Skeletal muscle cell (primary cell): Measurements from ENCODE around the gene IQGAP2.

Source experiments
- DNase-seq: peaks from one replicate; pipeline ENCODE4 v3.0.0-alpha.2; 2010; ENCODE audit warnings: low read depth
- H3K4me3 ChIP-seq: 2 replicates; pipeline ENCODE4 v1.5.1; 2011; ENCODE audit warnings: low read depth, mild to moderate bottlenecking, control low read depth, low read length, moderate library complexity

The IQGAP2 gene

DNA sequence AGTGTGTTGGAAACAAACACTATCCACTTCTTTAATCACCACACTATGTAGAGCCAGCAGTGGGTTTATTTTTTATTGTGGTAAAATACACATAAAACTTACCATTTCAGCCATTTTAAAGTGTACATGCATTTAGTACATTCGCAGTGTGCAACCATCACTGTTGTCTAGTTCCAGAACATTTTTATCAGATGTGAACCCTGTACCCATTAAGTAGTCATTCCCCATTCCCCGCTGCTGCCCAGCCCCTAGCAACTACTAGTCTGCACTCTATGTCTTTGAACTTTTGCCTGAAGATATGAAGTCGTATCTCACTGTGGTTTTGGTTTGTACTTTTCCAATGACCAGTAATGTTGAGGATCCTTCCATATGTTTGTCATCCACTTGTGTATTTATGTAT is 282.6 kb downstream of the IQGAP2 start:
- no peak for DNase-seq
- H3K4me3 ChIP-seq = no peak overlapping the region

DNA sequence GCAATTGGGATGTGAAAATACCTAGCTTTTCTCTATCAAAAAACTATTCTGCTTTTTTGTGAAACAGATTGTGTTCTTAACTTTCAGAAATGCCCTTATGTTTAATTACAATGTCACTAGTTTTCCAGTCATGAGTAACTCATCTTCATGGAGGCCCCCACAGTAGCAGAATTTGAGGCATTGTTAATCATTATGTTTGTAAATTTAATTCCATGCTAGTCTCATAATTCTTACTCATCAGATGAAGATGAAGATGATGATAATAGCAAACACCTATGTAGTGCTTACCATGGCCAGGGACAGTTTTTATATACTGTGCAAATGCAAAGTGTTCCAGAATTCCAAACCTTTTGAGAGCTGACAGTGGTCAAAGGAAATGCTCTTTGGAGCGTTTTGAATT is 285.1 kb downstream of the IQGAP2 start:
- H3K4me3 ChIP-seq = no peak overlapping the region
- DNase-seq = no peak

DNA sequence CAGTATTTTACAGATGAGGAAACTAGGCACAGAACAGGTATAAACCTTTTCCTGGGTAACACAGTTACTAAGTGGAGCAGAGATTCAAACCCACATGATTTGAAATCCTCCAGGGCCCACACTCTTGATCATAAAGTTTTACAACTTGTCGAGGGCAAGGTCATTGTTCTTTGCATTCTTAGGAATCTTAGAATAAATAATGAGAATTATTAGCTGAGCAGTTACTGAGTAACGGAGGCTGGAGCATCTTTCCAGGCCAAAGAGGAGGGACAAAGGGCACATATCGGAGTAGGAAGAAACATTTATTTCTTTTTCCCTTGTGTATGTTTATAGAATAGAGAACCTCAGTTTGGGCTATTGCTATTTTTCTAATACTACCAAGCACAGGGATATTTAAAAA is 285.8 kb downstream of the IQGAP2 start:
- no peak overlapping the region for H3K4me3 ChIP-seq
- peak; percentile 51 for DNase-seq

DNA sequence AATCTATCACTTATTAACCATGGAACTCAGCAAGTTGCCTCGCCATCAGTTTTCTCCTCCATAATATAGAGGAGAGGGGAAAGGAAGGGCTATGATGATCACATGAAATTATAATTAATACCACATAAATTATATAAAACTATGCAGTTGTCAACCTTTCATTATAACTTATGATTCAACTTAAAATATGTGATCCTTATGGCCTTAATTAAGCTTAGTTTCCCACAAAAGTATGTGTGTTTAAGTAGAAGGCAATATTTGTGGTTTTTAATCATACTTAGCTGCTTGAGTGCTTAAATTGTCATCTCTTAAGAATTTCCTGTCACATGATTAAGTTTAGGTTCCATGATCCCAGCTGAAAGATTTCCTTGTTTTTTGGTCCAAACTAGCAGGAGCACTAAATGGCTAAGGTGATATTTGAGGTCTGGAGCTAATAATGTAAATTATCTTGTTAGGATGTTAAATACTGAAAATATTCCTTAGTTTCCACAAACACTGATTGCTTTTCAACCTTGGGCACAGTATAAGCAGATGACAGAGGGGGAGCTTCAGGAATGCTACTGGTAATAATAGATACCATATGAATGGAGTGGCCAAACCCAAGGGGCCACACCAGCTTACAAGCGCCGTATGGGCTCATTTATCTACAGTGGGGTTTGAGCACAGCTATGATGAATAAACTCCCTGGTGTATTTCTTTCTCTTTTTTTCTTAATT is 286.4 kb downstream of the IQGAP2 start:
- H3K4me3 ChIP-seq = no peak overlapping the region
- DNase-seq = peak; percentile 69

DNA sequence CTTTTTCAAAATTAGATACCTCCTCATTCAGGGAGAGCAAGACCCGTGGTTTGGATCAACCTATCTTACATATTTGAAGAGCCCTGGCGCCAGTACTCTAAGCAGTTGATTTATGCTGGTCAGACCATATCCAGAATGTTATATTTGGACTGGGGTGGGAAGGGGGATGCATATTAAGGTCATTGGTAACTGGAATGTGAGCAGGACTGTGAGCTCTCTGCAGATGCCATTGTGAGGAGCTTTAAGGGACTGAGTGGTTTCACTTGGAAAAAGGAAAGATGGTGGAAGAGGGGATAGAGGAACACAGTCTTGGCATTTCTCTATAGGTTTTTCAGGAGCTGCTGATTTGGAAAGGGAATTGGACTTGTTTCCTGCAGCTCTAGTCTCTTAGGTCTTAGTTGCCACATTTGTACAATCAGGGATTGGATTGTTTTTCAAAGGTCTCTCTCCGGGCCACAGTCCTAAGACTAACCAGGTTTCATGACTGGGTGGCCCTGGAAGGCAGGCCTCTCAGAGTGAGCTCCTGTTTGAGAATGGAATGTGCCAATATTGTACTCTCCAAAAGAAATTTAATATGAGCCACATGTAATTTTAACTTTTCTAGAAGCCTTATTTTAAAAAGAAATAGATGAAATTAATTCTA is 287.1 kb downstream of the IQGAP2 start:
- no peak for DNase-seq
- no peak overlapping the region for H3K4me3 ChIP-seq

DNA sequence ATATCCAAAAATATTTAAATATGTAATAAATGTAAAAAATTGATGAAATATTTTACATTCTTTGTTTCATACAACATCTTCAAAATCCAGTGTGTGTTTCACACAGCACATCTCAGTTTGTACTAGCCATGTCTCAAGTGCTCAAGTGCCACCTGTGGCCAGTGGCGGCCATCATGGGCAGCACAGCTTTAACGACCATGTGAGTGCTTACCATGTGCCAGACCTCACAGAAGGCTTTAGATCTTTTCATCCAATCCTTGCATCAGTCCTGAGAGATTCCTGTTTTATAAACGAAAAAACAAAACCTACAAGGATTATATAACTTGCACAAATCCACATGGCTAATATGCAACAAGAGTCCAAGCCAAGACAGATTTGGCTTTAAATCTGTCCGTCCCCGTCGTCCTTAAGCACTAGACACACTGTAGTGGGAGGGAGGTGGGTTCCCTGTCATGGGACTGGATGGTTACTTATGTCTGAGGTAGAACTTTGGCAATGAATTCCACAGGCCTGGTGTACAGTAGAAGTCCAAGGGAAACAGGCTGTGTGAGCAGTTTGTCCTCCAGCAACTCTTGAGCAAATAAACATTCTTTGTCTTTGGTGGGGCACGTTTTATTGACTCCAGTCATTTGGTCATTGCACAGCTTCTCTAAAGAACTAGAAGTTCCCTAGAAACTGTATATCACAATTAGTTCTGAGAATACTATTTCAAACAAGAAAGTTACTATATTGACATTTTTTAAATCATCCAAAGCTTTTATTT is 287.8 kb downstream of the IQGAP2 start:
- no peak overlapping the region for H3K4me3 ChIP-seq

DNA sequence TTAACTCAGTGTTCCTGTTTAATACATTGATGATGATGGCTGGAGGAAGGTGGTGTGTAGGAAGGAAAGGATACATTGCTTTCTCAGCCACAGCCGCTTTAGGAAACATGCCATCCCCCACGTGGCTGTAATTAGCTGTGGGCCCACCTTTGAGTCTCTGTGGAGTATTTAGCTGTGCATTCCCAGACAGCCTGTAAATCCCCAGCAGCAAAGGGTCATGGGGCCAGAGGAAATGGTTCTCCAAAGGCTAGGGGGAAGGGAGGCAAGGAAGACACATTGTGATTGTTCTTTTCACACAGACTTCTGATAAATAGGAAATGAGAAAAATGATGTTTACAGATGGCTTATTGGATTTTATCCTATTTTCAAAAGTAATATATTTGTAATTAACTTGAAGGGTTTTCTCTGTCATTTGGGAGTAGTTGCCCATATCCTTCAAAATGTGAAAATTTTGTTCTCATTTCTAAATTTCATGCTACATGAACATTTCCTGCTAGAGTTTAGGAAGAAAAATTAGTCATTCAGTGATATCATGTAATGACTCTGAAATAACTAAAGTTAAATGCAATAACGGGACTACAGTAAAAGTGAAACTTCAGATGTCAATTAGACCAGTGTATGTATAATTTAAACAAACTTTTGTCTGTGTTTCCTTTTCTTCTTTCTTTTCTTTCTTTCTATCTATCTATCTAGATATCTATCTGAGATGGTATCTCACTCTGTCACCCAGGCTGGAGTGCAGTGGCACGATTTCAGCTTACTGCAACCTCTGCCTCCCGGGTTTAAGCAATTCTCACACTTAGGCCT is 288.6 kb downstream of the IQGAP2 start:
- no peak overlapping the region for H3K4me3 ChIP-seq
- DNase-seq = peak; percentile 67

More for the DNA sequence above, 287.8 kb downstream of the IQGAP2 start:
- peak; percentile 66 for DNase-seq

DNA sequence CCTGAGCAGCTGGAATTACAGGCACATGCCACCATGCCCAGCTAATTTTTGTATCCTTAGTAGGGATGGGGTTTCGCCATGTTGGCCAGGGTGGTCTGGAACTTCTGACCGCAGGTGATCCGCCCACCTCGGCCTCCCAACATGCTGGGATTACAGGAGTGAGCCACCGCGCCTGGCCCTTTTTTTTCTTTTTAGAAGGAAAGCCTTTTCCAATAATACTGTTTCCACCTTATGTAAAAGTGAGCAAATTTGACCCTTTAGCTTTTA is 289.1 kb downstream of the IQGAP2 start:
- DNase-seq = no peak
- H3K4me3 ChIP-seq = no peak overlapping the region

DNA sequence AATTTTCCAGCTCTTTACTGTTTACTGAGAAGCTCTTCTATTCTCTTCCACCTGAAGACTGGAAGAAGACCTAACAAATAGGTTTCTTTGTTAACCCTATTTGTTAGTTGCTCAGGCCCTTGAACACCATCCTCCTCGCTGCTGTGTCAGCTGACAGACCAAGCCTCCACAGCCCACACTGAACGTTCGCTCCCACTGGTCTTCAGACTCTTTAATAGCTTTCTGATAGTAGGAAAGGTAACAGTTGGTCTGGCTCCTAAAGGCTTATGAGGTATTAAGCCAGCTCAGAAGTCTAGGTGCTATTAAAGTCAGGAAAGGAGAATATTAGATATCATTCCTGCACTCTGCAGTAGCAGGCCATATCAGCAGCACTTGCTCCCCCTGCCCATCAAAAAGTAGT is 289.6 kb downstream of the IQGAP2 start:
- H3K4me3 ChIP-seq = no peak overlapping the region
- no peak for DNase-seq

DNA sequence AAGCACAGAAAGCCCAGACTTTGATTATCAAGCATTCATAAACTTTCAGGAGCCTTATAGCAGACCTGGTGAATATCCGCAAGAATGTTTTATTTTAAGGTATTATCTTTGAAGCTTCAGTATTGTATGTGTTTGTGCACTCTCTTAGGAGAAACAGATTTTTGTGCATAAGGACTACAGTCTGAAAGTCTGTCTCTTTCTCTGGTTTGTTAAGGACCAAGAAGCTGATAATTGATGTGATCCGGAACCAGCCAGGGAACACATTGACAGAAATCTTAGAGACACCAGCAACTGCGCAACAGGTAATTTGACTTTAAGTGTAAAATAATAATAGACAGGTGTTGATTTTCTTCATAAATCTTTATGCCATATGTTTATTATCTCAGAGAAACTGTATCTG is 290.1 kb downstream of the IQGAP2 start:
- no peak for DNase-seq
- H3K4me3 ChIP-seq = no peak overlapping the region

DNA sequence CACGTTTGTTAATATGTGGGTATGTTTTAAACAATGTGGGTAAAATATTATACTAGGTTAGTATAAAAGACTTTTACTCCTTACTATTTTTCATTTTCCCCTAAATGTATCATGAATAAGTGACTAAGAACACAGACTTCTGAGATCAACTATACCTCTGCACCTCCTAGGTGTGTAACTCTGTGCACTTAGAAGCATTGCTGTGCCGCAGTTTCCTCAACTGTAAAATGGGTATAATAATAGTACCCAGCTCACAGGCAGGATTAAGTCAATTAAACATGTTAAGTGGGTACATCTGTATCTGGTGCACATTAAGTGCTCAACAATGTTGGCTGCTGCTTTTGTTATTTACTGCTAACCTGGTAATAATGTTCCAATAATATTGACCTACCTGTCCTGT is 291.2 kb downstream of the IQGAP2 start:
- no peak overlapping the region for H3K4me3 ChIP-seq
- DNase-seq = no peak

DNA sequence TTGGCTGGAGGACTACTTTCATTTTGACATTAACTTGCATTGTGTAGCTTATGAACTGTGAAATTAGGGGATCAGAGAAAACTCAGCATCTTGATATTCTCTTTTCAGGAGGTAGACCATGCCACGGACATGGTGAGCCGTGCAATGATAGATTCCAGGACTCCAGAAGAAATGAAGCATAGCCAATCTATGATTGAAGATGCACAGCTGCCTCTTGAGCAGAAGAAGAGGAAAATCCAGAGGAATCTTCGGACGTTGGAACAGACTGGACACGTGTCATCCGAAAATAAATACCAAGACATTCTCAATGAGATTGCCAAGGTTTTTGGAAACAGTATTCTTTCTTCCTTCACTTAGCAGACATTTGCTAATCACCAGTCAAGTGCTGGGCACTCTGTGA is 292.3 kb downstream of the IQGAP2 start:
- no peak for DNase-seq
- no peak overlapping the region for H3K4me3 ChIP-seq

DNA sequence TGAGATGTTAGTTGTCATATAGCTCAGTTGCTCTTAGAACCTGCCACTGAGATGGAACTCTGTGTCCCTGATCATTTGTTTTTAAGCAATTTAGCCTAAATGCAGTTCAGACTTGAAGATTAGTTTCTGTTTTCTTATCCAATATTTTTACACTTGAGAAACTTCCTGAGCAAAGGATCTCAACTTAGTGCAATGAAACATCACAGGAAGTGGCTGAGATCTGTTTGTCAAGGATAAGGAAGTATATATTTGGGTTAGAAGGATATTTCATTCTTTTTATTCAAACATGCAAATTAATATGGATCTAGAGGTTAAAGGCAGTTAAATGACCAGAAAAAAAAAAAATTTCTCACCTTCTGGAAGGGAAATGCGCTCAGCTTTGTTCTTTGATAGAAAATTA is 293.2 kb downstream of the IQGAP2 start:
- no peak overlapping the region for H3K4me3 ChIP-seq
- no peak for DNase-seq

DNA sequence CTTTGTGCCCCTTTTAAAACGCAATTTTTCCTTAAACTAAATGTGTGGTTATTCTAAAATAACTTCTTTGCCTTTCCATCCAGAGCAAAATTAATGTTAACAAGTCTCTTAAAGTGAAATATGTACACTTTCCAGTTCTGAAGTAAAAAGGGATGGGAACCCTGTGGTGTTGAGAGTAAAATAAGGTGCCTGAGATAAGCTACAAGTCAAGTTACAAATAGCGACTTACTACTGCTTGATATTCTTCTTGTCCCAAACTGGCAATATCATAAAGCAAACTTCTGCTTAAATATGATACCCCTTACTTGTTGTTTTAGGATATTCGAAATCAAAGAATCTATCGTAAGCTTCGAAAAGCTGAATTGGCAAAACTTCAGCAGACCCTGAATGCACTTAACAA is 294.6 kb downstream of the IQGAP2 start:
- no peak overlapping the region for H3K4me3 ChIP-seq
- DNase-seq = no peak

DNA sequence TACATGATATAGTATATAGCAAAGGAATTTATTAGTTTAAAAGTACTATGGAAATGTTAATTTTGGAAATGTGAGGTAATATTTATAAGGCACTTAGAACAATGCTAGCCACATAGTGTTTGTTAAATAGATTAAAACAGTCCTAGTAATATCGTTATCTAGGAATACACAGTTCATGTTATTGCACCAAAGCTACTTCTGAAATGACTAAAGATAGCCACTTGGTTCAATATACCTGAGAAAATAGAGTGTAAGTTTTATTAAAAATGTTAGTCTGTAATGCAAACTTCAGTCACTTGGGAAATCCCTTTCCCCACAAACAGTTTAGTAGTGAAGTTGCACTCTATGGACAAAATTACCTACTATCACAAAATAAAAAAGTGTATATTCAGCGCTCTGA is 297.5 kb downstream of the IQGAP2 start:
- no peak overlapping the region for H3K4me3 ChIP-seq
- DNase-seq = no peak

DNA sequence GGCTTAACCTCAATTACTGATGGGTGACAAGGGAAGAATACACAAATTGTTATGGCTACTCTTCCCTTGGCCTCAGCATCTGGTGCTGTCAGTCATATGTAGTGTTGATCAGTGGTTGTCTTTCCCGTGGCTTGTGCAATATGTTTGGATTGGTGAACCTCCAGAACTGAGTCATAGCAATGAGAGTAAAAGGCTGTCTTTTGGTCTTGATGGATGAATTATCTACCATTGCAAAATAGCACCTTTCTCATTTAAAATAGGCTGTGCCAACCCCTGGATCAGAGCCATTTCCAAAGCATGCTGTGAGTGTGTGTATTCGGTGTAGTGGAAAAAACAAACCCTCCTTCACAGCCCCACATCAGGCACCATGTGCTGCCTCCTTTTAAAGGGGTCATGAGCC is 298.2 kb downstream of the IQGAP2 start:
- H3K4me3 ChIP-seq = no peak overlapping the region
- DNase-seq = peak; percentile 93

DNA sequence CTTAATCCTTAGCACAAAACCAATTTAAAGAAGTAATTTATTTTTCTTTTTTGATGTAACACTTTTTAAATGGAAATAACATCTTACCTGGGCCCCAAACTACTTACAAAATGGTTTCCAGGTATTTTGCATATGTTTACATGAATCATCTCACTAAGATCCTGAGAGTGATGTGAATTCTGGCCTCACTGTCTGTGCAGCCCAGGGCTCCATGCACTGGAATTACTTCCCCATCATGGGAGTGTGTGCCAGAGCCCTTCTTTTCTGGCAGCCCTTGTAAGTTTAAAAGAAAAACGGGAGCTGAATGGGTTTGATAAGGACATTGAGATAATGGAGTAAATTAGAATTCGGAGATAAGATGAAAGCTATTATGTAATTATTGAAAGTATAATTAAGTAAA is 300.6 kb downstream of the IQGAP2 start:
- DNase-seq = no peak

DNA sequence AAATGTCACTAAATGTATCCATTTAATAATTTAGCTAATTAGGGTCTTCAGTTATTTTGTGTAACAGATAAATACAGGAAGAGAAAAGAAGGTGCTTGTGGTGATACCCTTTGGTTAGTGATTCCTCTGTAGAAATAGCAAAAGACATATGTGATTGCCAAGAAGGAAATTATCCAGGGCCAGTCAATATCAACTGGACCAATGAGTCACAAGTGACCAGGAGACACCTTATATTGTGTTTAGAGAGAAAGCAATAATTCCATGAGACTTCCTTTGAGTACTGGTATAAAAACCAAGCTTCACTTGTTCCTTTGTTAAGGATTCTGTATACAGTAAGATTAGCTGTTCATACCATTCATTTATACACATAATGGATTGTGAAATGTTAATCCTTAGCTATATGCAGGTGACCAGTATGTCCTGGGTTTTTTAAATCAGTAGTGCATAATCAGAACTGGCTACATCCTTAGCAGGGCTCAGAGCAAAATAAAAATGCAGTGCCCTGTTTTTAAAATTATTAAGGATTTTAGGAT is 301.1 kb downstream of the IQGAP2 start:
- H3K4me3 ChIP-seq = no peak overlapping the region
- no peak for DNase-seq

More for the DNA sequence above, 300.6 kb downstream of the IQGAP2 start:
- no peak overlapping the region for H3K4me3 ChIP-seq

DNA sequence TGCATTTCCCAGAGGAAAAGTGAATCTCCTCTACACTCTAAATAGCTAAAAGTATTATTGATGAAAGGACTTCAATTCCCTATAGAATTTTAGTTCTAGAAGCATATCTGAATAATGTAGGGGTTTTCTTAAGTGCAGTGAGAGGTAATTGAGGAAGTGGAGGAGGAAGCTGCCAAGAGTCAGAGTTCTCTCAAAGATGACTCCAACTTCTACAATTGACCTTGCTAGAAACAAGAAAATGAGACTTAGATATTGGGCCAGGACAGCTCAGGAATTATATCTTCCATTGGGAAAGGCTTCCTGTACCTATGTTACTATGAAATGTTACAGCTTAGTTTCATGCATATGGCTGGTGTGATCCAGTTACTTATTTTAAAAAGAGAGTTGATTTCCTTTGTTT is 302.5 kb downstream of the IQGAP2 start:
- DNase-seq = no peak
- no peak overlapping the region for H3K4me3 ChIP-seq

DNA sequence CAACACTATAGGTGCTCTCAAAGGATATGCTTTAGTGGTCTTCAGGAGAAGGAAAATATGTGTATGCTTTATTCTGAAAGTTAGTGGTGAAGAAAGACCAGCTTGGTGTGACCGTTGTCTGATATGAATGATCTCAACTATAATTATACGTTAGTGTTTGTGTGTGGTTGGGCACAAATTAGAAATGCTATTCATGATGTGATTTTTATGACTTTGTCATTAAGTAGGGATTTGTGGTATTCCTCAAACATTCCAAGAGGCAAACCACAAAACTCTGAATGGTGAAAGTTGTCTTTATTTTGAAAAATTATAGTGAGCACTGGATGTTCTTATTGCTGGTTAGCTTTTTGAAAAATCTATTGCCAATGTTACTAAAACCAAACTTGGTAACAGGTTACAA is 306.7 kb downstream of the IQGAP2 start:
- no peak overlapping the region for H3K4me3 ChIP-seq
- peak; percentile 52 for DNase-seq
